Forelimb muscle (tissue), 1 donor: Measurements from ENCODE around the gene GORASP1. TPM values are rescaled to one million over a fixed set of nuclear protein-coding genes. Genes with fewer than 3 reads are reported as not detected.

Experiments
- DNase-seq: peaks from one replicate; pipeline ENCODE4 v3.0.0-alpha.2; 2013; ENCODE audit warnings: low read depth
- polyA plus RNA-seq: library from polyadenylated mRNA; unstranded; fragments of 120-200 nt; gene quantifications from one replicate; pipeline ENCODE4 v1.2.1, GENCODE V29; 2013; ENCODE audit not compliant: insufficient read length

GORASP1 gene
- polyA plus RNA-seq, 1 donor, result 34.9 TPM

GRCh38 chr3:39125841-39126500 lies 18.5 kb upstream of the GORASP1 start:
- DNase-seq, result no peak

- DNase-seq, result no peak
Observed at GRCh38 chr3:39124876-39125840, 17.7 kb upstream of the GORASP1 start.

- no peak for DNase-seq
Observed at GRCh38 chr3:39122813-39123212, 15.4 kb upstream of the GORASP1 start.

GRCh38 chr3:39121621-39122020 lies 14.2 kb upstream of the GORASP1 start:
- DNase-seq, result no peak

- DNase-seq, result no peak
Observed at GRCh38 chr3:39118931-39119660, 11.7 kb upstream of the GORASP1 start.

GRCh38 chr3:39118079-39118478 lies 10.7 kb upstream of the GORASP1 start:
- no peak for DNase-seq

GRCh38 chr3:39115870-39116269 lies 8.4 kb upstream of the GORASP1 start:
- no peak for DNase-seq

GRCh38 chr3:39114456-39114855 lies 7.0 kb upstream of the GORASP1 start:
- DNase-seq, result no peak

- no peak for DNase-seq
Observed at GRCh38 chr3:39113291-39113690, 5.9 kb upstream of the GORASP1 start.

GRCh38 chr3:39112535-39112934 lies 5.1 kb upstream of the GORASP1 start:
- DNase-seq, result no peak

GRCh38 chr3:39112113-39112512 lies 4.7 kb upstream of the GORASP1 start:
- DNase-seq, result no peak

GRCh38 chr3:39110041-39110639 lies 2.7 kb upstream of the GORASP1 start:
- no peak for DNase-seq

GRCh38 chr3:39109086-39109485 lies 1.7 kb upstream of the GORASP1 start:
- no peak for DNase-seq

- no peak for DNase-seq
Observed at GRCh38 chr3:39108200-39108710, 828 bp upstream of the GORASP1 start.

- no peak for DNase-seq
Observed at GRCh38 chr3:39106851-39107387, 508 bp downstream of the GORASP1 start.

- no peak for DNase-seq
Observed at GRCh38 chr3:39106281-39106811, 1.1 kb downstream of the GORASP1 start.

- no peak for DNase-seq
Observed at GRCh38 chr3:39105687-39106063, 1.8 kb downstream of the GORASP1 start.

GRCh38 chr3:39104961-39105686 lies 2.3 kb downstream of the GORASP1 start:
- DNase-seq, result no peak

- DNase-seq, result no peak
Observed at GRCh38 chr3:39103791-39104552, 3.5 kb downstream of the GORASP1 start.

GRCh38 chr3:39103324-39103693 lies 4.1 kb downstream of the GORASP1 start:
- no peak for DNase-seq
